Measurements from ENCODE around the gene AQP12A. TPM values are rescaled to one million over a fixed set of nuclear protein-coding genes. Genes with fewer than 3 reads are reported as not detected.
"Not testable (repeated sequence)": the region's sequence is repeated elsewhere in the genome, so short reads cannot be mapped to it uniquely, and the experiment has no call there.

AQP12A gene
- polyA plus RNA-seq, 2 of the 4 experiments (the other 2 are of a cell fraction), result not detected

- no peak overlapping the region for H3K4me2 ChIP-seq
- DNase-seq (ENCODE audit: low read depth in 1 of 2, low spot score in 1 of 2) (no peak), ATAC-seq (no peak), FAIRE-seq (no peak)
- no peaks in the 10 kb centered on the region for H3K9me3 ChIP-seq
- no peak overlapping the region for H3K27ac ChIP-seq
- POLR2A ChIA-PET, result no interaction called here
- TF ChIP-seq ZSCAN20 (CRISPR knock-in tag; IDR thresholded peaks at IDR 0.05) (no peak), ZNF302 (CRISPR knock-in tag; IDR thresholded peaks at IDR 0.05) (no peak), PHF8 (IDR thresholded peaks at IDR 0.05; ENCODE audit: borderline replicate concordance, low read depth) (no peak), EP300 (IDR thresholded peaks at IDR 0.05) (no peak), SMC3 (IDR thresholded peaks at IDR 0.05) (no peak), CBX2 (IDR thresholded peaks at IDR 0.05; ENCODE audit: borderline replicate concordance, low read depth) (no peak)
- TF ChIP-seq, protein P1, sequence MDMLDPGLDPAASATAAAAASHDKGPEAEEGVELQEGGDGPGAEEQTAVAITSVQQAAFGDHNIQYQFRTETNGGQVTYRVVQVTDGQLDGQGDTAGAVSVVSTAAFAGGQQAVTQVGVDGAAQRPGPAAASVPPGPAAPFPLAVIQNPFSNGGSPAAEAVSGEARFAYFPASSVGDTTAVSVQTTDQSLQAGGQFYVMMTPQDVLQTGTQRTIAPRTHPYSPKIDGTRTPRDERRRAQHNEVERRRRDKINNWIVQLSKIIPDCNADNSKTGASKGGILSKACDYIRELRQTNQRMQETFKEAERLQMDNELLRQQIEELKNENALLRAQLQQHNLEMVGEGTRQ (IDR thresholded peaks at IDR 0.05), result no peak
- TF ChIP-seq, protein P2, sequence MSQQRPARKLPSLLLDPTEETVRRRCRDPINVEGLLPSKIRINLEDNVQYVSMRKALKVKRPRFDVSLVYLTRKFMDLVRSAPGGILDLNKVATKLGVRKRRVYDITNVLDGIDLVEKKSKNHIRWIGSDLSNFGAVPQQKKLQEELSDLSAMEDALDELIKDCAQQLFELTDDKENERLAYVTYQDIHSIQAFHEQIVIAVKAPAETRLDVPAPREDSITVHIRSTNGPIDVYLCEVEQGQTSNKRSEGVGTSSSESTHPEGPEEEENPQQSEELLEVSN (IDR thresholded peaks at IDR 0.05; ENCODE audit: borderline replicate concordance, low read depth), result no peak
- H3K4me1 ChIP-seq, result no peaks in the 10 kb centered on the region
- CTCF ChIA-PET, result no interaction called here
- WGBS (ENCODE audit: missing lambda C conversion rate), result 64% methylated on average over 5 of the region's 9 CpGs
- H3K4me3 ChIP-seq, result no peak overlapping the region
Measured at GRCh38 chr2:240688553-240688919, 3.1 kb upstream of the AQP12A start.

- ATAC-seq, result no peak
- no peak overlapping the region for H3K4me3 ChIP-seq
- H3K4me2 ChIP-seq, result no peak overlapping the region
- ChIA-PET POLR2A (no interaction called here), CTCF (no interaction called here)
- H3K4me1 ChIP-seq, result no peaks in the 10 kb centered on the region
- 34% methylated on average over 6 of the region's 11 CpGs for WGBS (ENCODE audit: missing lambda C conversion rate)
- H3K27ac ChIP-seq, result no peak overlapping the region
- no peak for DNase-seq (ENCODE audit: low read depth in 1 of 2, low spot score in 1 of 2)
- no peaks in the 10 kb centered on the region for H3K9me3 ChIP-seq
- FAIRE-seq, result no peak
- TF ChIP-seq, protein P1 (IDR thresholded peaks at IDR 0.05), result no peak
- TF ChIP-seq HEYL (CRISPR knock-in tag; IDR thresholded peaks at IDR 0.05), result no peak
- TF ChIP-seq, protein P3, sequence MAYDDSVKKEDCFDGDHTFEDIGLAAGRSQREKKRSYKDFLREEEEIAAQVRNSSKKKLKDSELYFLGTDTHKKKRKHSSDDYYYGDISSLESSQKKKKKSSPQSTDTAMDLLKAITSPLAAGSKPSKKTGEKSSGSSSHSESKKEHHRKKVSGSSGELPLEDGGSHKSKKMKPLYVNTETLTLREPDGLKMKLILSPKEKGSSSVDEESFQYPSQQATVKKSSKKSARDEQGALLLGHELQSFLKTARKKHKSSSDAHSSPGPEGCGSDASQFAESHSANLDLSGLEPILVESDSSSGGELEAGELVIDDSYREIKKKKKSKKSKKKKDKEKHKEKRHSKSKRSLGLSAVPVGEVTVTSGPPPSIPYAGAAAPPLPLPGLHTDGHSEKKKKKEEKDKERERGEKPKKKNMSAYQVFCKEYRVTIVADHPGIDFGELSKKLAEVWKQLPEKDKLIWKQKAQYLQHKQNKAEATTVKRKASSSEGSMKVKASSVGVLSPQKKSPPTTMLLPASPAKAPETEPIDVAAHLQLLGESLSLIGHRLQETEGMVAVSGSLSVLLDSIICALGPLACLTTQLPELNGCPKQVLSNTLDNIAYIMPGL (CRISPR knock-in tag; IDR thresholded peaks at IDR 0.05; ENCODE audit: borderline replicate concordance), result no peak
- TF ChIP-seq PBX3 (IDR thresholded peaks at IDR 0.05), result no peak
- TF ChIP-seq KDM5A (IDR thresholded peaks at IDR 0.05), result no peak
- TF ChIP-seq ZSCAN20 (CRISPR knock-in tag; IDR thresholded peaks at IDR 0.05), result no peak
- no peak for TF ChIP-seq PHF8 (IDR thresholded peaks at IDR 0.05; ENCODE audit: borderline replicate concordance, low read depth)
- no peak for TF ChIP-seq NFE2L2 (conservative IDR thresholded peaks at IDR 0.05; ENCODE audit: low read length)
- no peak for TF ChIP-seq NPAS2 (CRISPR knock-in tag; IDR thresholded peaks at IDR 0.05; ENCODE audit: borderline replicate concordance)
Measured at GRCh38 chr2:240689975-240690374, 1.7 kb upstream of the AQP12A start.

- POLR2A ChIA-PET; ATAC-seq; H3K4me2 ChIP-seq; CTCF ChIA-PET; H3K9me3 ChIP-seq; FAIRE-seq; H3K4me3 ChIP-seq; DNase-seq (ENCODE audit: low read depth in 1 of 2, low spot score in 1 of 2); H3K27ac ChIP-seq; H3K4me1 ChIP-seq: not testable (repeated sequence)
- WGBS (ENCODE audit: missing lambda C conversion rate), result 68% methylated on average over 4 of the region's 18 CpGs
Measured at GRCh38 chr2:240690421-240691074, 1.1 kb upstream of the AQP12A start.

- WGBS (ENCODE audit: missing lambda C conversion rate), result 0% methylated on average over 1 of the region's 2 CpGs
- CTCF ChIA-PET, result interaction anchor here (0.5 kb wide), 1 partner anchor 125 kb away, joined by 3 read pairs; no protein-coding TSS in a partner anchor
- POLR2A ChIA-PET; DNase-seq (ENCODE audit: low read depth in 1 of 2, low spot score in 1 of 2); H3K4me1 ChIP-seq; H3K4me2 ChIP-seq; FAIRE-seq; H3K4me3 ChIP-seq; H3K9me3 ChIP-seq; H3K27ac ChIP-seq; ATAC-seq: not testable (repeated sequence)
Measured at GRCh38 chr2:240691075-240691427, 615 bp upstream of the AQP12A start.

DNA sequence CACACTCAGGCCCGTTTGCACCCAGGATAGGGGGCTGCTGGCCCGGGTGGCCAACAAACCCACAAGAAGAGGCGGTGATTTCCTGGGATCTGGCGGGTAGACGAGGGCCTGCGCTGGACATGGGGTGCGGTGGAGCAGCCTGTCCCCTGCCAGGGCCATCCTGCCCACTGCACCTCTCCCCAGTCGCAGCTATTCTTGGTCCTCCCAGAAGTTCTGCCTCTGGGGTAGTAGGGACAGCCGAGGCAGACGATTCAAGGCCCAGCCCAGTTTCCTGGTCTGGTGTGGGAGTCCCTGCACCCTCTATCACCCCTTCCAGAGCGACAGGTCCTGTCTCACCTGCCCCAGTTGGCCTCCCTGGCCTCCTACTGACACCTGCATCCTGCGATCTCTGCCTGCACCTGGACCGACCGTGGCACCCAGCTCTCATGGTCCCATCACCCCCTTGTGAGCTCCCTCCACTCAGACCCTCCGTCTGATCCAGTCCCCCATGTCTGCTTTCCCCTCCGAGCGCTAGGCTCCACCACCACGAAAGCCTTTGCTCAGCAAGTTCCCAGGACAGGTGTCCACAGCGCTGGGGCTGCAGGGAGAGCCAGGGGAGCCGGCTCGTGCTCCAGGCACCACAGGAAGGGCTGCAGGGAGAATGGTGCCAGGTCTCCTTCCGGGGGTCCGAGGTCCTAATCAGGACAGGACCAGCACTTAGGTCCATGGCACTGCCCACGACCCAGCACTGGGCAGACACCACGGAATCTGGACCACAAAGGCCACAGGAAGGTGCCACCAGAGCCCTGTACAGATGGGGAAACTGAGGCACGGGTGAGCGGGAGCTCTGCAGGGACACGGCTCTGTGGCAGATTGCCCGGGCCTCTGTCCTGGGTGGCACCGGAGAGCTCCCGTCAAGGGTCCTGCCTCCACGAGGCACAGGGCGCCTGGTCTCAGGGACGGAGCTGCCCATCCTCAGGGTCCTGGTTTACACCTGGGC lies 1.2 kb downstream of the AQP12A start:
- FAIRE-seq; H3K4me2 ChIP-seq; ATAC-seq; H3K4me3 ChIP-seq; H3K4me1 ChIP-seq; CTCF ChIA-PET; DNase-seq (ENCODE audit: low read depth in 1 of 2, low spot score in 1 of 2); H3K27ac ChIP-seq; POLR2A ChIA-PET; H3K9me3 ChIP-seq: not testable (repeated sequence)
- 26% methylated on average over 6 of the region's 34 CpGs for WGBS (ENCODE audit: missing lambda C conversion rate)

- H3K4me3 ChIP-seq; H3K27ac ChIP-seq; H3K4me1 ChIP-seq; ATAC-seq; H3K4me2 ChIP-seq; H3K9me3 ChIP-seq; DNase-seq (ENCODE audit: low read depth in 1 of 2, low spot score in 1 of 2); FAIRE-seq; CTCF ChIA-PET; POLR2A ChIA-PET: not testable (repeated sequence)
- 40% methylated on average over 1 of the region's 12 CpGs for WGBS (ENCODE audit: missing lambda C conversion rate)
Measured at GRCh38 chr2:240694304-240694703, 2.6 kb downstream of the AQP12A start.
